HG02798 (cell line): ENCODE results near the gene ST6GAL1.
"Not testable (repeated sequence)": the region's sequence is repeated elsewhere in the genome, so short reads cannot be mapped to it uniquely, and the experiment has no call there.

Experiments used
- ATAC-seq: cut with Tn5 transposase; IDR thresholded peaks from one replicate; pipeline ENCODE4 v1.9.1; 2021; ENCODE audit warnings: mild to moderate bottlenecking; ENCODE audit not compliant: unreplicated experiment, poor library complexity

The ST6GAL1 gene

GRCh38 chr3:186990878-186991308, 60.6 kb downstream of the ST6GAL1 start:
- ATAC-seq, result no peak

GRCh38 chr3:186991470-186991869, 61.1 kb downstream of the ST6GAL1 start:
- ATAC-seq, result no peak

GRCh38 chr3:186992096-186992495, 61.8 kb downstream of the ST6GAL1 start:
- ATAC-seq, result not testable (repeated sequence)

GRCh38 chr3:186993210-186993782, 63.0 kb downstream of the ST6GAL1 start:
- no peak for ATAC-seq

GRCh38 chr3:186994000-186994955, 64.0 kb downstream of the ST6GAL1 start:
- ATAC-seq, result peak; percentile 57

GRCh38 chr3:186996356-186996755, 66.0 kb downstream of the ST6GAL1 start:
- peak; percentile 22 for ATAC-seq

- ATAC-seq, result no peak
Observed at GRCh38 chr3:186997061-186997460, 66.7 kb downstream of the ST6GAL1 start.

- ATAC-seq, result no peak
Observed at GRCh38 chr3:186997473-186997939, 67.2 kb downstream of the ST6GAL1 start.

- no peak for ATAC-seq
Observed at GRCh38 chr3:186998937-186999368, 68.6 kb downstream of the ST6GAL1 start.

GRCh38 chr3:187000711-187001151, 70.4 kb downstream of the ST6GAL1 start:
- ATAC-seq, result peak; percentile 76

- no peak for ATAC-seq
Observed at GRCh38 chr3:187002915-187003314, 72.6 kb downstream of the ST6GAL1 start.

GRCh38 chr3:187005827-187006481, 75.6 kb downstream of the ST6GAL1 start:
- no peak for ATAC-seq

GRCh38 chr3:187006864-187007630, 76.7 kb downstream of the ST6GAL1 start:
- ATAC-seq, result no peak

GRCh38 chr3:187010382-187010781, 80.1 kb downstream of the ST6GAL1 start:
- ATAC-seq, result not testable (repeated sequence)

- peak; percentile 66 for ATAC-seq
Observed at GRCh38 chr3:187011915-187012314, 81.6 kb downstream of the ST6GAL1 start.

GRCh38 chr3:187012609-187013051, 82.3 kb downstream of the ST6GAL1 start:
- ATAC-seq, result no peak

GRCh38 chr3:187013159-187013716, 82.9 kb downstream of the ST6GAL1 start:
- ATAC-seq, result no peak

GRCh38 chr3:187014417-187014864, 84.1 kb downstream of the ST6GAL1 start:
- no peak for ATAC-seq

- ATAC-seq, result peak; percentile 64
Observed at GRCh38 chr3:187015903-187016638, 85.7 kb downstream of the ST6GAL1 start.
